Measurements from ENCODE around the gene SKOR1.

Gene SKOR1, protein sequence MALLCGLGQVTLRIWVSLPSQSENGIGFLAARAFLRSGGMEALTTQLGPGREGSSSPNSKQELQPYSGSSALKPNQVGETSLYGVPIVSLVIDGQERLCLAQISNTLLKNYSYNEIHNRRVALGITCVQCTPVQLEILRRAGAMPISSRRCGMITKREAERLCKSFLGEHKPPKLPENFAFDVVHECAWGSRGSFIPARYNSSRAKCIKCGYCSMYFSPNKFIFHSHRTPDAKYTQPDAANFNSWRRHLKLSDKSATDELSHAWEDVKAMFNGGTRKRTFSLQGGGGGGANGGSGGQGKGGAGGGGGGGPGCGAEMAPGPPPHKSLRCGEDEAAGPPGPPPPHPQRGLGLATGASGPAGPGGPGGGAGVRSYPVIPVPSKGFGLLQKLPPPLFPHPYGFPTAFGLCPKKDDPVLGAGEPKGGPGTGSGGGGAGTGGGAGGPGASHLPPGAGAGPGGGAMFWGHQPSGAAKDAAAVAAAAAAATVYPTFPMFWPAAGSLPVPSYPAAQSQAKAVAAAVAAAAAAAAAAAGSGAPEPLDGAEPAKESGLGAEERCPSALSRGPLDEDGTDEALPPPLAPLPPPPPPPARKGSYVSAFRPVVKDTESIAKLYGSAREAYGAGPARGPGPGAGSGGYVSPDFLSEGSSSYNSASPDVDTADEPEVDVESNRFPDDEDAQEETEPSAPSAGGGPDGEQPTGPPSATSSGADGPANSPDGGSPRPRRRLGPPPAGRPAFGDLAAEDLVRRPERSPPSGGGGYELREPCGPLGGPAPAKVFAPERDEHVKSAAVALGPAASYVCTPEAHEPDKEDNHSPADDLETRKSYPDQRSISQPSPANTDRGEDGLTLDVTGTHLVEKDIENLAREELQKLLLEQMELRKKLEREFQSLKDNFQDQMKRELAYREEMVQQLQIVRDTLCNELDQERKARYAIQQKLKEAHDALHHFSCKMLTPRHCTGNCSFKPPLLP

DNA sequence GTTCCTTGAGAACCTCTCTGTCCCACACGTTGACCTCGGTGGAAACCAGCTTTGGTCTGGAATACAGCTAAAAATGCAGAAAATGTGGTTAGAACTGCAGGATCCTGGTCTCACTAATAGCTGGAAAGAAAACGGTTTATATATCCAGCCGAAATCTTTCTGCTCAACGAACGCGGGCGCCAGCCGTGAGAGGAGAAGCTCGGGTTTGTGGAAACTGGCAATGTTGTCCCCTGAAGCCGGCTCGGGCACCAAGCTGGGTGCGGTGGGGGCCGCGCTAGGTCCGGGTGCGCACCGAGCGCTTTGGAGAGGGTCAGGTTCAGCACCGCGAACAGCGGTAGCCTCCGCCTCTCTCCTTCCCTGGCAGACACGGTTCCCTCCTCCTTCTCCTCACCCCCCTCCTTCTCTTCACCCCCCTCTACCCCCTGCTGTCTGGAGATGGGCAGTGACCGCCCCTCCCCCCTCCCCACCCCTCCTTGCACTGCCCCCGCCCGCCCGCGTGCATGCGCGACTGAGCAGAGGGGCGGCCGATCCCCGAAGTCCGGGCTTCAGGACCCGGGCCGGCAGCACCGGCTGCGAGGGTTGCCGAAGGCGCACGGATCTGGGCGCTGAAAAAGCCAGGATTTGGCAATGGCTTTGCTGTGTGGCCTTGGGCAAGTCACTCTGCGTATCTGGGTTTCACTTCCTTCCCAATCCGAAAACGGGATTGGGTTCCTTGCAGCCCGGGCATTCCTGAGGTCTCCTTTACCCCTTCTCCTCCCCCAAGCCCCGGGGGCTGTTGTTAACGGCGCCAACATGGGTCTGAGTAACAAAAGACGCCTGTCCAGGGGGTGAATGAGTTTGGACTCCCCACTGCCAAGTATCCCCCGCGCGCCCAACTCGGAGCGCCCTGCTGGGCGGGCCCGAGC, at the start of gene SKOR1:
TSS of gene SKOR1 (plus strand) at position 534 of the 905 bp plus-strand sequence. CDS start at position 628, 94 bp downstream.
- CTCF ChIA-PET: interaction anchor here (2.3 kb wide), 1 partner anchor 10 kb away, joined by 11 read pairs; no protein-coding TSS in a partner anchor
- peak; percentile 54 for DNase-seq
- peaks cover 48% of the 10 kb centered on the region for H3K4me1 Mint-ChIP-seq
- peaks cover 13% of the 10 kb centered on the region for H3K36me3 Mint-ChIP-seq
- peaks cover 98% of the 10 kb centered on the region for H3K27me3 Mint-ChIP-seq
- no peaks in the 10 kb centered on the region for H3K9me3 Mint-ChIP-seq
- H3K4me3 Mint-ChIP-seq: peak within 1 kb of the TSS; percentile 58
- peak within 1 kb of the TSS; percentile 85 for H3K27ac Mint-ChIP-seq

DNA sequence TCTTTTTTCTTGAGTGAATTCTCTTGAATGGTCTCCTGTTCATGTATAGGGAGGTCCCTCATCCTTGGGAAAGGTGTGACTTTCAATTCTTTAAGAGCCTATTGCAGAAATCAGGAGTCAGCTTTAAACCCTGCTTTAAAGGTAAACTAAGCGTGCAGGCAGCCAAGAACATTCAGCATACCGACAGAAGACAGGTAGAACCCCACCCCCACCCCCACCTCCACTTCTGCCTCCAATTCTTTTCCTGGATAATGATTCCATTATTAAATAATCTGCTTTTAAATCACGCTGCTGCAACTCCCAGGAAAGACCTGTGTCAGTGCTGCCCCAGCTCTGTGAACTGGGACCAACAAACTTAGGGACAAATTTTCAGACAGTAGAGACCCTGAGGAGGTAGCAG, 49.3 kb upstream of the SKOR1 start:
- DNase-seq: no peak
- Mint-ChIP-seq H3K27me3 (no peaks in the 10 kb centered on the region), H3K4me1 (no peaks in the 10 kb centered on the region), H3K27ac (no peak overlapping the region), H3K9me3 (no peaks in the 10 kb centered on the region), H3K36me3 (no peaks in the 10 kb centered on the region), H3K4me3 (no peak overlapping the region)
- CTCF ChIA-PET: no interaction called here

DNA sequence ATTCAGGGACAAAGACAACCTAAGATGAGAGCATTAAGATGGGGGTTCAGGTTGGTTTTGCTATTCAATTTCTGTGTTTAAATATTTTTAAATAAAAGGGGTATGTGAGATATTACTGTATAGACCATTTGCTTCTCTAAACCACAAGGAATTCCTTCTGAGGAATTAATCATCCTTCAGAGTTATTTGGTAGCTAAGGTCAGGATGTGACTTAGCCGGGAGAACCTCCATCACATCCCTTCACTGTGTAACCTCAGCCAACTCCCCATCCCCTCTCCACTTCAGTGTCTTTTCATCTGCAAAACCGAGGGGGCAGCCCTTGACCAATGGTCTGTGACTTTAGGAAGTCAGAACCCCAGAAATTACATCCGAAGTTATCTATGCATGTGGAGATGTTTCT, 48.7 kb upstream of the SKOR1 start:
- H3K36me3 Mint-ChIP-seq: no peaks in the 10 kb centered on the region
- no peak for DNase-seq
- no peaks in the 10 kb centered on the region for H3K4me1 Mint-ChIP-seq
- H3K27ac Mint-ChIP-seq: no peak overlapping the region
- H3K27me3 Mint-ChIP-seq: no peaks in the 10 kb centered on the region
- H3K9me3 Mint-ChIP-seq: no peaks in the 10 kb centered on the region
- CTCF ChIA-PET: no interaction called here
- no peak overlapping the region for H3K4me3 Mint-ChIP-seq

DNA sequence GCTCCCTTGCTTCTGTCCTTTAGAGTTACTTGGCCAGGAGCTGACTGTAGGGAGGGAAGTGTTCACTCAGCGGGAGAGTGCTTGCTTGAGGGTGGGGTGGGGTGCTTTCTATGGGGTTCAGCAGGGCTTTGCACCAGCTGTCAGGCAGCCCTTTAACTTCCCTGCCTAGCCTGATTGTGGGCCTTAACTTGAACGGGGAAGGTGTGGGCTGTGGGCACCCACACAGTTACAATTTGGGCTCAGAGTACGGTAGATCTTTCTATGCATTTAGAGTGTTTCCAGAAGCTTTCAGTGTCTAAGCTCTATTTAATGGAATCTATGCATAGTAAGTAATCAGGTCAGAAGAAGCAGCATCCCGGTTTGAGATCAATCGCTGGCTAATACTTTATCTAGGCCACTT, 48.2 kb upstream of the SKOR1 start:
- H3K27me3 Mint-ChIP-seq: no peaks in the 10 kb centered on the region
- H3K4me1 Mint-ChIP-seq: peaks cover 3% of the 10 kb centered on the region
- H3K36me3 Mint-ChIP-seq: no peaks in the 10 kb centered on the region
- CTCF ChIA-PET: no interaction called here
- no peaks in the 10 kb centered on the region for H3K9me3 Mint-ChIP-seq
- H3K27ac Mint-ChIP-seq: no peak overlapping the region
- no peak for DNase-seq
- no peak overlapping the region for H3K4me3 Mint-ChIP-seq

DNA sequence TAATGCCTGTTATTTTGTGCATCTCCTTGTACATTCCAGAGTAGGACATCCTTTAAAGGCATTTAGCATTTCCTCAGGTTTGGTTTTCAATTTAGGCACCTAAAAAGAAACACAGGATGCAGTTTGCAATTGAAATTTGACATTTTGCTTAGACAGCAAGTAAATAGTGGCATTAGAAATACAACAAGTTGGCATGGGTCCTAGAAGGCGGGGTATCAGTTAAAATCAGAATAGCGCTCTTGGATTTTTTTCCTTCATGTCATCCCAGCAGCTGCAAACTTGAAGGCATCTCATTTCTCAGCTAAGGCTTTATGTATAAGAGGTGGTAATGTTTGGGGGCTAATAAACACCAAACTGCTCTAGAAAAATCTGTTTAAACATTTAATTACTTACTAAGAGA, 47.5 kb upstream of the SKOR1 start:
- no peak for DNase-seq
- H3K9me3 Mint-ChIP-seq: no peaks in the 10 kb centered on the region
- no peak overlapping the region for H3K4me3 Mint-ChIP-seq
- H3K27ac Mint-ChIP-seq: no peak overlapping the region
- no peaks in the 10 kb centered on the region for H3K27me3 Mint-ChIP-seq
- no peaks in the 10 kb centered on the region for H3K36me3 Mint-ChIP-seq
- peaks cover 6% of the 10 kb centered on the region for H3K4me1 Mint-ChIP-seq
- CTCF ChIA-PET: no interaction called here

DNA sequence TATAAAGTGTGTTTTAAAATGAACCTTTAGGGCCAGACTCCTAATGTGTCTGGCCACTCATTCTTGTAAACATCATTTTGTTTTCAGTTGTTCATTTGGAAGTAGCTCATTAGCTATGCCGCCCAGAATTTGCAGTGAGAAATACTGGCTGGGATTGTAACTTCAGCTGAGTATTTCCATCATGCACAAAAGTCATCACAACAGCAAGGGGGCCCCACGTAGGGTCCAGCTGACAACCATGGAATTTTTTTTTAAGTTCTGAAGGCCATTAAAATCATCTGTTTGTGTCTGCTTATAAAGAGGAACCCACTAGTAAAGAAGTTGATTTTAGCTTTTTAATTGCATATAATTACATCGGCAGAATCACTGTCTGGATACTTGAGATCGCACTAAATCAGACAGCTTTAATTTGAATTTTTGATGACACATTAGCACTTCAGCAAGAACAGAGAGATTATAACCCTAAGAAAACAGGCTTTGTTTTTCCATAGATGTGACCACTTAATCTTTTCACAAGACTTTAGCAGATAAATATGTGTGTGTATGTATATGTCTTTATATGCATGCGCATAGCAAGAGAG, 46.3 kb upstream of the SKOR1 start:
- no peaks in the 10 kb centered on the region for H3K9me3 Mint-ChIP-seq
- H3K4me3 Mint-ChIP-seq: no peak overlapping the region
- no peaks in the 10 kb centered on the region for H3K27me3 Mint-ChIP-seq
- DNase-seq: no peak
- no peak overlapping the region for H3K27ac Mint-ChIP-seq
- H3K4me1 Mint-ChIP-seq: peaks cover 18% of the 10 kb centered on the region
- peaks cover 2% of the 10 kb centered on the region for H3K36me3 Mint-ChIP-seq
- CTCF ChIA-PET: no interaction called here

DNA sequence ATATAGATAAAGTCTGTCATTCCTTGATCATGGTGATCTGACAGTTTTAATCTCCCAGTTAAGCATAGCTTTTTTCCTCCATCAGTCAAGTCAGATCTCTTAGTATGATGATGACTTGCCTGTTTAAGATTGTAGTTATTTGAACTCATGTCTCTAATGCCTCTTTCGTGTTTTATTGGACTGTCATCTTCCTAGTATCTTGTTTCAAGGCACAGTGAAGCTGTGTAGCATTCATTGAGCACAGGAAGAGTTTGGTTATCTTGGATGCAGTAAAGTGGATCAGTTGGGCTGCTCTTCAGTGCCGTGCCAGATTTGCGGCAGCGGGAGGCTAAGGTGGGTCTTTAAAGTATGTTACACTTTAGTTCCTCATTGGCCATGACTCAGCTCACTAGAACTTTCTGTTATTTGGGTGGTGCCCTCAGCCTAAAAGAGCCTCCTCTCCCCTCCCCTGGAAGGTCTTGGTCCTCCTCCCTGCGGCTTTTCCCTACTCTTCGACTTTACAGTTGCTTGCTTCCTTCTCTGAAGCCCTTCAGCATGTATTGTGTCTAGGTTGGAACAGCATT, 45.7 kb upstream of the SKOR1 start:
- Mint-ChIP-seq H3K4me1 (peaks cover 24% of the 10 kb centered on the region), H3K27me3 (no peaks in the 10 kb centered on the region), H3K36me3 (peaks cover 2% of the 10 kb centered on the region), H3K4me3 (no peak overlapping the region), H3K9me3 (no peaks in the 10 kb centered on the region), H3K27ac (no peak overlapping the region)
- no peak for DNase-seq
- CTCF ChIA-PET: no interaction called here

DNA sequence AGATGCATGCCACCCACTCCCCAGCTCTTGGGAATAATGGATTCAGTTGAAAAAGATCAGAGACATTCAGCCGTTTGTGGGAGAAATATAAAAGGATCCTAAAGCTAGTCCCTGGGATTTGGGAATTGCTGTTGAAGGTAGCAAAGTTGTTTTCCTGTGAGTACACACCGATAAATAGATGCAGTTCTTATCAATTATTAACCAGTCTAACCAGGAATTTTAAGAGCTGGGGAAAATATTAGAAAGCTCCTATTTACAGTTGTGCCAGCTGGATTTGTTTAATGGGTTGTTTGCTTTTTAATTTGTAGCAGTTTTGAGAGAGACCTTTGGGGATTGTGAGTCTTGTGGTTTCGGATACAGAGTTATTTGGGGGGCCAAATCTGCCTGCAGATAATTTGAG, 44.2 kb upstream of the SKOR1 start:
- Mint-ChIP-seq H3K27me3 (no peaks in the 10 kb centered on the region), H3K27ac (no peak overlapping the region), H3K4me3 (no peak overlapping the region), H3K9me3 (no peaks in the 10 kb centered on the region), H3K4me1 (peaks cover 32% of the 10 kb centered on the region), H3K36me3 (peaks cover 2% of the 10 kb centered on the region)
- no peak for DNase-seq
- CTCF ChIA-PET: no interaction called here

DNA sequence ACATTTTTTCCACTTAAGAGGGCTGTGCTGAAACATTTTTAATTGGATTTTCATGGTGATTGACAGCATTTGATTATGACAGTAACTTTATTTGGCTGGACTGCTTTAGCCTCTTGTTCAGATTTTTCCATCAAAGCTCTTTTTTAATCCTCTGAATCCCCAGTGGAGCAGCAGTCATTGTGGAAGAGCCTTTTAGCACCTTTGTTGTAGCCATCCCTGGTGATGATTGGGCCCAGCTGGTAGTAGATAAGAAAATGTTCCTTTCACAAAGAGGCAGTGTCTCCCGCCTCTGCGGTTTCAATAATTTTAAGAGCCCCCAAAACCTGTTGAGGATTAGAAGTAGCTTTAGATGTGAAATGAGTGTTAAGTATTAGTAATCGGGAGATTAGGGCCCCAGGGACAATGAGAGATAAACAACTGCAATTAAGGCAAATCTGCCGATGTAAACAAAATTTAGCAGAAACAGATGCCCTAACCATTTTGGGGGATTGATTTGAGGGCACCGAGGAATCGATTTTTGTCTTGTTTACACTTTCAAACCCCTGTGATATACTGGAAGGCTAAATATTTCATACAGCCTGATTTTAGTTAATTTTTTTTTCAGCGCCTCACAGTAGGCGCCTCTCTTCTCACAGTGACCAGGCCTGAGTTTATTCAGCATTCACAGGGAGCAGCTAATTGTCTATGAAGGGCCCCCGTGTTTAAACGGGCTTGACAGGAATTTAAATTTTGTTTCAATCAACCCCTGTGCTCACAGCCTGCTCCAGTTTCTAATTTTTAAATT, 43.2 kb upstream of the SKOR1 start:
- Mint-ChIP-seq H3K36me3 (peaks cover 2% of the 10 kb centered on the region), H3K27ac (no peak overlapping the region), H3K4me1 (peaks cover 32% of the 10 kb centered on the region), H3K4me3 (no peak overlapping the region), H3K27me3 (no peaks in the 10 kb centered on the region), H3K9me3 (no peaks in the 10 kb centered on the region)
- CTCF ChIA-PET: interaction anchor here (1.1 kb wide), 1 partner anchor 19 kb away, joined by 3 read pairs; no protein-coding TSS in a partner anchor
- DNase-seq: no peak

DNA sequence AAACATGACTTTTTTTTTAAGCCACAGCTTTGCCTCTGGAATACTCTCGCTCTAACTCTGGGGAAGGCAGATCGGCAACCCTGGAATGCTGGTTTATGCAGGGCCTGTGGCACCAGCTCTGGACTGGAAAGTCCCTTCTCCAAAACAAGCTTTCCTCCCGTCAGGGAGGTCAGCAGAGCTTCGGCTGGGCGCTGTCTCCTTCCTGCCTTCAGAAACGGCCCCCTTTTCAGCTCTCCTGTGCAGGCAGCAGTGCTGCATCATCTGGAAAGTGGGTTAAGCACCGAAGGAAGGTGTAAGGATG, 42.7 kb upstream of the SKOR1 start:
- CTCF ChIA-PET: interaction anchor here (1.1 to 2.1 kb wide), 3 partner anchors 18 to 326 kb away, joined by 3 to 7 read pairs (median 4); no protein-coding TSS in a partner anchor
- Mint-ChIP-seq H3K27me3 (no peaks in the 10 kb centered on the region), H3K4me3 (no peak overlapping the region), H3K9me3 (no peaks in the 10 kb centered on the region), H3K27ac (no peak overlapping the region), H3K4me1 (peaks cover 32% of the 10 kb centered on the region), H3K36me3 (peaks cover 2% of the 10 kb centered on the region)
- no peak for DNase-seq

DNA sequence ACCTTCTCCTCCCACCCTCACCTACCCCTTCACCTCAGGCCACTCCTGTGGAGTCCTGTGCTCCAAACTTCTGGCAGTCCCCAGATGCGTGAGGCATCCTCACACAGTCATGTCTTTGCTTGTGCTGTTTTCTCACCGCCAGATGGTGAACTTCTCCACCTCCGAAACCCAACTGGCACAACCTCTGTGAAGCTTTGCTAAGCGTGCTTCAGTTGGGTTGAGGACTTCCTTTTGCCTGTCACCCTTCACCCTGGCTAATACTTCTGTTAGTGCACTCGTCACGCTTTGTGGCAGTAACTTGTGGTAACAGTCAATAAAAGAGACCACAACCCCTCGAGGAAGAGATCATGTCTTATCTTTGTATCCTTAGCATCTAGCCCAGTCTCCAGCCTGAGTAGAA, 42.0 kb upstream of the SKOR1 start:
- peaks cover 32% of the 10 kb centered on the region for H3K4me1 Mint-ChIP-seq
- DNase-seq: peak; percentile 73

DNA sequence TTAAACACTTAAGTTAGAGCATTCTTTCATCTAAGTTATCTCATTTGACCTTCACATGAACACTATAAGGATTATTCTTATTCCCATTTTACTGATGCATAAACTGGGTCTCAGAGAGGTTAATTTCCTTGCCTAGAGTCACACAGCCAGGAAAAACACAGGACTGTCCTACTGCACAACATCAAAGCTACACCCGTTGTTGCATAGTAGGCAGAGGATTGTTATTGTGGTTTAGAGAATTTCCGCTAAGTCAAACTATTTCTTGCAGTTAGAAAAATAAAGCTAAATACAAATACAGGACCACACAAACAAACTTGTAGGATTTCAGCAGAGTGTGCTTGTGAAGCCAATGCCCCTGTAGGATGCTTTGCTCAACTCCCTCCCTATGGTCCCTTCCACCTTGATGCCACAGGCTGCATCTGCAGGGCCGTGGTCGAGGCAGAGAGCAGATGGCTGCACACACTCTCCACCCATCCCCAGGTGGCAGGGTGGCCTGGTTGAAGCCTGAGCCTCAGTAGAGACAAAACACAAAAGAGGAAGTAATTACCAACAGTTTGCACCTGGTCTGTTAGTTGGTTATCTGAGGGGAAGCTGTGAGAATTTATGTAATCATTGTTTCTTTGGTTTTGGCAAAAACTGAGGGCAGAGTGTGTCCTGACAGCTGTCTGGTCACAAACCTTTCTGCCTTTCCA, 41.1 kb upstream of the SKOR1 start:
- H3K4me3 Mint-ChIP-seq: no peak overlapping the region
- H3K9me3 Mint-ChIP-seq: no peaks in the 10 kb centered on the region
- CTCF ChIA-PET: interaction anchor here (1.1 to 2.1 kb wide), 4 partner anchors 13 to 327 kb away, joined by 4 to 7 read pairs (median 5); no protein-coding TSS in a partner anchor
- DNase-seq: peak; percentile 54
- peaks cover 2% of the 10 kb centered on the region for H3K36me3 Mint-ChIP-seq
- peaks cover 32% of the 10 kb centered on the region for H3K4me1 Mint-ChIP-seq
- no peaks in the 10 kb centered on the region for H3K27me3 Mint-ChIP-seq
- peak overlapping the region; percentile 87 for H3K27ac Mint-ChIP-seq

More for the DNA sequence above, 42.0 kb upstream of the SKOR1 start:
- H3K27me3 Mint-ChIP-seq: no peaks in the 10 kb centered on the region
- peaks cover 2% of the 10 kb centered on the region for H3K36me3 Mint-ChIP-seq
- CTCF ChIA-PET: interaction anchor here (1.1 to 2.1 kb wide), 4 partner anchors 12 to 326 kb away, joined by 4 to 7 read pairs (median 5); no protein-coding TSS in a partner anchor
- peak overlapping the region; percentile 80 for H3K27ac Mint-ChIP-seq
- no peaks in the 10 kb centered on the region for H3K9me3 Mint-ChIP-seq
- H3K4me3 Mint-ChIP-seq: no peak overlapping the region
